DMS153 treated with DMSO at 0.1 percent for 48 hours (cell line): Measurements from ENCODE around the gene NR3C1.
"Not testable (repeated sequence)": the region's sequence is repeated elsewhere in the genome, so short reads cannot be mapped to it uniquely, and the experiment has no call there.

Experiments
- DNase-seq: peaks from one replicate; lab custom pipeline; 2025; ENCODE audit not compliant: unreplicated experiment; lab: John Stamatoyannopoulos, UW

NR3C1 gene

GRCh38 chr5:143340891-143341685 is 62.4 kb downstream of the NR3C1 start:
- no peak for DNase-seq

DNA sequence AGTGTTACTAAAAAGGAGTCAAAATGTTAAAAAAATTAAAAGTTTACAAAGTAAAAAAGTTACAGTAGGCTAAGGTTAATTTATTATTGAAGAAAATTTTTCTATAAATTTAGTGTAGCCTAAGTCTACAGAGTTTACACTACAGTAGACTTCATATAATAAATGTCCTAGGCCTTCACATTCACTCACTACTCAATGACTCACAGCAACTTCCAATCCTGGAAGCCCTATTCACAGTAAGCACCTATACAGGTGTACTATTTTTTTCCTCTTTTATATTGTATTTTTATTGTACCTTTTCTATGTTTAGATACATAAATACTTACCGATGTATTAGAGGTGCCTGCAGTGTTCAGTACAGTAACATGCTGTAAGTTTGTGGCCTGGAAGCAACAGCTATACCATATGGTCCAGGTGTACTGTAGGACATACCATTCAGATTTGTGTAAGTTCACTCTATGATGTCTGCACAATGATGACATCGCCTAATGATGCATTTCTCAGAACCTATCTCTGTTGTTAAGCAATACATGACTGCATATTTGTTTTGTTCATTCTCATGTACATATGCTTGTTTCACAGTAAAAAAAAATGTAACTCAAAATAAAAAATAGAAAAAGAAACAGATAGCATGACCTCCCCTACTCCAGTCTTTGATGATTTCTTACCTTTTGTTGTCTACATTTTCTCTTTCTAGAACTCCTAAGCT is 64.7 kb downstream of the NR3C1 start:
- no peak for DNase-seq

DNA sequence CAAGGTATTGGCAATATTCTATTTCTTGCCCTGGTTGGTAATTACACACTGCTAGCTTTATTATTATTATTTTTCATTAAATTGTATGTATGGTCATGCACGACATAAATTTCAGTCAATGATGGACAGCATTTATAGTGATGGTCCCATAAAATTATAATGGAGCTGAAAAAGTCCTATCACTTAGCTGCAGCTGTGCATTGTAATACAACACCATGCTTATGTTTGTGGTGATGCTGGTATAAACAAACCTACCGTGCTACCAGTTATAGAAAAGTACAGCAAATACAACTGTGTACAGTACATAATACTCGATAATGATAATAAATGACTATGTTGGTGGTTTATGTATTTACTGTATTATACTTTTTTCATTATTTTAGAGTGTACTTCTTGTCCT is 65.5 kb downstream of the NR3C1 start:
- no peak for DNase-seq

DNA sequence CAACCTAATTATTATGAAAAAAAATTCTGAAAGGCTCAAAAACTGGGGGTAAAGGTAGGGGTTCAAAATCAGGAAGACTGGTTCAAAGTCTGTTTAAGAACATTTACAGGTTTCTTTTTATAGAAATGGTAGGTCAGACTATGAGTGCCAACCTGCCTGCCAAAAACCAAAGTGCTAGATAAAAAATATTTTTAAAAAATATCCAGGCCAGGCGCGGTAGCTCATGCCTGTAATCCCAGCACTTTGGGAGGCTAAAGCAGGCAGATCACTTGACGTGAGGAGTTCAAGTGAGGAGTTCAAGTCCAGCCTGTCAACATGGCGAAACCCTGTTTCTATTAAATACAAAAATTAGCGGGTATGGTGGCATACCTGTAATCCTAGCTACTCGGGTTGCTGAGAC is 67.0 kb downstream of the NR3C1 start:
- DNase-seq = no peak

GRCh38 chr5:143334903-143335302 is 68.6 kb downstream of the NR3C1 start:
- no peak for DNase-seq

- DNase-seq = not testable (repeated sequence)
These were observed 69.1 kb downstream of the NR3C1 start for GRCh38 chr5:143334380-143334779.

- DNase-seq = no peak
These were observed 71.5 kb downstream of the NR3C1 start for GRCh38 chr5:143331956-143332355.

DNA sequence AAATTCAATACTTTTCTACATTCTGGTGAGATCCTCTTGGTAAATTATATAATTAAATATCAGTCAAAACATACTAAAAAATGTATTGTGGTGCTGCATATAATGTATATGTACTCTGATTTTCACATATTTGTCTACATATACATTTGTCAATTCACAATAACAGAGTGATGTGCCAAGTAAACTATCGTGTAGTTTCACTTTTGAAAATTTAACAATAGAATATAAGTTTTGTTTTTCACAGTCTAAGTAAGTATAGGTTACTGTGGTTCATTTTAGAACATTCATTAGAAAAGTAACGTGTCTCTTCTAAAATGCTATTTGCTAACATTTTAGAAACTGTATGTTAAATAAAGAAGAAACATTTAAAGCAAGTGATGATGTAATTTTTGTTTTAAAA is 73.6 kb downstream of the NR3C1 start:
- DNase-seq = no peak

- DNase-seq = no peak
These were observed 74.8 kb downstream of the NR3C1 start for GRCh38 chr5:143328589-143329220.

GRCh38 chr5:143325086-143325485 is 78.4 kb downstream of the NR3C1 start:
- not testable (repeated sequence) for DNase-seq

DNA sequence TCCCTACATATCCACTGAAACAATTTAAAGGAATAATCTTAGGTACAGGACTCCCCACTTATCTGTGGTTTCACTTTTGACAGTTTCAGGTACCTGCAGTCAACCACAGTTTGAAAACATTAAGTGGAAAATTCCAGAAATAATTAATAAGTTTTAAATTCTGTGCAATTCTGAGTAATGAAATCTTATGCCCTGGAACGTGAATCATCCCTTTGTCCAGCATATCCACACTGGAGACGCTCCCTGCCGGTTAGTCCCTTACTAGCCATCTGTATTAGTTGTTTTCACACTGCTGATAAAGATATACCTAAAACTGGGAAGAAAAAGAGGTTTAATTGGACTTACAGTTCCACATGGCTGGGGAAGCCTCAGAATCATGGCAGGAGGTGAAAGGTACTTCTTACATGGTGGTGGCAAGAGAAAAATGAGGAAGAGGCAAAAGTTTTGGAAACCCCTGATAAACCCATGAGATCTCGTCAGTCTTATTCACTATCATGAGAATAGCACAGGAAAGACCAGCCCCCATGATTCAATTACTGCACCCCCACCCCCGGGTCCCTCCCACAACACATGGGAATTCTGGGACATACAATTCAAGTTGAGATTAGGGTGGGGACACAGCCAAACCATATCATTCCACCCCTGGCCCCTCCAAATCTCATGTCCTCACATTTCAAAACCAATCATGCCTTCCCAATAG is 80.4 kb downstream of the NR3C1 start:
- DNase-seq = not testable (repeated sequence)

GRCh38 chr5:143322176-143322575 is 81.3 kb downstream of the NR3C1 start:
- DNase-seq = no peak

GRCh38 chr5:143319437-143320227 is 83.9 kb downstream of the NR3C1 start:
- no peak for DNase-seq

GRCh38 chr5:143318833-143319232 is 84.7 kb downstream of the NR3C1 start:
- DNase-seq = no peak

DNA sequence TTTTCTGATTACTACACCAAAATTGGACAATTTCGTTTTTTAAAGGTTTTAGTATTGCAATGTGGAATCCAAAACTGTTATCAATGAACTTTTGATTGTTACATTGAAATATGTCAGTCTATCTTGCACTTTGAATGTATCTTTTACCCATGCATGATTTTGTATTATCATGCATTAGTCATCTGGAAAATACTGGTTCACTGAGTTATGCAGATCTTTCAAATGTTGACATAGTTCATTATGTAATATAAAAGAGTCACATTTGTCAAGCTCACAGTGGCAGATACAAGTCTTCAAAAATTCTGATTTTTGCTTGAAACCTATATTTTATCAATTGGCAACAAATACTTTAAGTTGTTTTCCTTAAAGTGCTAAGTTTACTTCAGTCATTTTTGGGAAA is 85.2 kb downstream of the NR3C1 start:
- DNase-seq = no peak

- no peak for DNase-seq
These were observed 86.4 kb downstream of the NR3C1 start for GRCh38 chr5:143316844-143317631.

- no peak for DNase-seq
These were observed 87.1 kb downstream of the NR3C1 start for GRCh38 chr5:143316337-143316736.

DNA sequence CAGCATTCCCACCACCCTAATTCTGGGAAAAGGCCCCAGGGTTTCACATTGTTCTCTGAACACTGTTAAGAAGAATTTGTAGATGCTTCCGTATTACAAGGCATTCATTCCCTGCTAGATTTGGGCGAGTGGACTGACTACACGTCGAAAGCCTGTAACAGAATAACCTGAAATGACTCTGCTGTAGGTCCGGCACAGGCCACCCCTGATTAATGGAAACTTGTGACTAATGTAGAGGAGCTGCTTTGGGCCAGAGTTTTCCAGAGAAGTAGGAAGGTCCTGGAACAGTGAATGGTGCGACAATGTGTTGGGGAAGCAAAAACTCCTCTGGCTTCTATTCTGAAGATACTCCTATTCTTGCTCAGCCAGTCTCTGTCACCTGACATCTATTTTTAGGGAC is 87.6 kb downstream of the NR3C1 start:
- DNase-seq = no peak

DNA sequence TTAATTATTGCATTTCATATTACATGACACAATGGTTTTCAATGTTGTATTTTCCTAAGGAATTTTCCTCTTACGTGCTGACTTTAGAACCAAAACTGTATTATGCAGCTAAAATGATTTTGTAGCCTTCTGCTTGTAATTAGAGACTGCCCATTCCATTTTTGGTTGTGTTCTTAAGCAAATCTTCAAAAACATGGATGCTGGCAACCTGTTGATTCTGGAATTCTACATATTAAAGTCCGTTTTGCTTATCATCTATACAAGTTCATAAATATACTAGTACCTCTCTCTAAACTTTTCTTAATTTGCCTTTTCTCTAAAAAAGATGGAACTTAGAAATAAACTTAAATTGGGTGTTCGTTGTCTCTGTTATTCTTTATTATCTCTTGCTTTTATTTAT is 88.3 kb downstream of the NR3C1 start:
- DNase-seq = no peak

GRCh38 chr5:143314659-143315058 is 88.8 kb downstream of the NR3C1 start:
- no peak for DNase-seq
